HTERT RPE-1 (cell line): ENCODE measurements around the gene MAPK8IP2.
"Not testable (repeated sequence)": the region's sequence is repeated elsewhere in the genome, so short reads cannot be mapped to it uniquely, and the experiment has no call there.

Source experiments
- in situ Hi-C: fragments of 300-500 bp; cut with MboI; formaldehyde crosslinking; loops from 4 replicates; pipeline ENCODE4 v1.14.3; 2020; ENCODE audit warnings: low sequenced_read_pairs

Gene MAPK8IP2

DNA sequence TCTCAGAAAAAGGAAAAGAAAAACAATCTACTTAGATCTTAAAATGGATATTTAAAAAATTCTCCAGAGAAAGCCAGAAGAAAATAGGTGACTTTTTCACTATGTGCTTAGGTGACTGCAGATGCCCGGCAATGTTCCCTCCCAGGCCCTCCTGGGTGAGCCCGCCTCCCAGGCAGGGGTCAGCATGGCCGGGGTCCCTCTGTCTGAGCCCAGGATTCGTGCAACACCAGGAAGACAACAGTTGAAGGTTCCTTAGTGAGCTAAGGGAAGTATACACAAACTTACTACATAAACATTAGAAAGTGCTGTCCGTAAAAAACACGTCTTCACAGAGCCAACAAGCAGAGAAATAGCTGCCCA lies 11.6 kb downstream of the MAPK8IP2 start:
- in situ Hi-C loops: no loop called here

GRCh38 chr22:50612528-50613221 lies 12.1 kb downstream of the MAPK8IP2 start:
- in situ Hi-C loops: no loop called here

DNA sequence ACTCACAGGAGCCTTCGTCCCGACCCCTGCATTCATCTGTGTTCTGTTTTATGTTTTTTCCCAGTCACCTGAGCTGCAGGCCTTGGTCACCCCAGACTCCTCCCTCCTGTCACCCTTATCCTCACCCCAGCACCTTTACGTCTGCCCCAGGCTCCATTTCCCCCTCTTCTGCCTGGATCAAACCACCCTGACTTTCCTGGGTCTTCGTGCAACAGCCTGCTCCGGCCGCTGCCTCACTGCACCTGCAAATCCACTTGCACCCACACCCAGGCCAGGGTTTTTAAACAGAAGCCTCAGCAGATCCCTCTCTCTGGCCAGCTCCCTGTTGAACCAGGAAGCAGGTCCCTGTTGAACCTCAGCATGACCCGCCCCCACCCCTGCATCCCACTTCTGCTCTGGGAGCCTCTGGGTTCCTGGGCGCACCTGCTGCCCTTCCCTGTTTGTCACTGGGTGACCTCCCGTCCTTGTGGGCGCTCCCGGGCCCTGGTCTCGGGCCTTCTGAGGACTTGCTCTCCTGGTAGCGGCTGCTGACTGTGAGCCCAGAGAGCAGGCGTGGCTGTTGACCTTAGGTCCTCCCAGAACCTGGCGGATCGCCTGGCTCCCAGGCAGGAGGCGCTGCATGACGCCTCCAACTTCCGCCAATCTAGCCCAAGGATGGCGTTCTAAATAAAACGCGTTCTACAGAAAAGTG lies 12.8 kb downstream of the MAPK8IP2 start:
- in situ Hi-C loops: no loop called here

DNA sequence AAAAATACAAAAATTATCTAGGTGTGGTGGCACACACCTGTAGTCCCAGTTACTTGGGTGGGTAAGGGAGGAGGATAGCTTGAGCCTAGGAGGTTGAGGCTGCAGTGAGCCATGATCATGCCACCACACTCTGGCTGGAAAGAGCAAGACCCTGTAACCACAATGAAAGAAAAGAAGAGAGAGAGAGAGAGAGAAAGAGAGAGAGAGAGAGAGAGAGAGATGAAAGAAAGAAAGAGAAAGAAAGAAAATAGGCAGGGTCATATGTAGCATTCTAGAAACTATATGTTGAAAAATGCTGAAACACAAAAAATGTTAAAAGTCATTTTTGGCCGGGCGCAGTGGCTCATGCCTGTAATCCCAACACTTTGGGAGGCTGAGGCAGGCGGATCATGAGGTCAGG lies 13.7 kb downstream of the MAPK8IP2 start:
- in situ Hi-C loops: not testable (repeated sequence)

DNA sequence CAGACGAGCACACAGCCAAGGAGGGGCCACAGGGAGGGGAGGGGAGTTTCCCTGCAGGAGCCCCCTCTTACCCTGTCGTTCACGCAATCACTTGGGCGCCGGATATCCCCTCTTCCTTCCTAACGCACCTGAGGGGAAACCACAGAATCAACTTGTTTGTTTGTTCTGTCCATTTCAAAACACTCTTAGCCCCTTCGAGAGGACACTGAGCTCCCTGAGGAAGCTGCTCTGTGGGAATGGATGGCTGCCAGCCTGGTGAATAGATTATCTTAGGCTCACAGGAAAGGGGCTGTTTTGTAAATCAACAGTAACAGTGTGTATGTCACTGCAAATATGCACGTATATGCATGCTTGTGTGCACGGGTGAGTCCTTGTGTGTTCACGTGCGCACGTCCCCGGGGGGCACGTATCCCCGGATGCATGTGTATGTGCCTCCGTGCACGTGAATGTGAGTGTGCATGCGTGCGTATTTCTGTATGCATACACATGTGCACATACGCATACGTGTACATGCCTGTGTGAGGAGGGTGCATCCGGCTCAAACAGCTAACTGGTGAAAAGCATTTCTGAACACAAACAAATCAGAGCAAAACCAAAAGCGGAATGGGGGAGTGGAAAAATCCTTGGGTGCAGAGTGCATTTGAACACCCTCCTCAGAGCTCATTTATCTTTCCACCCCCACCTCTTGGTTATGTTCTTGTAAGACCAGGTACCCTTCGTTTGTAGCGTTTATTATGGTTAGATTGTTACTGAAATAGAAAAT lies 20.2 kb downstream of the MAPK8IP2 start:
- in situ Hi-C loops: no loop called here

DNA sequence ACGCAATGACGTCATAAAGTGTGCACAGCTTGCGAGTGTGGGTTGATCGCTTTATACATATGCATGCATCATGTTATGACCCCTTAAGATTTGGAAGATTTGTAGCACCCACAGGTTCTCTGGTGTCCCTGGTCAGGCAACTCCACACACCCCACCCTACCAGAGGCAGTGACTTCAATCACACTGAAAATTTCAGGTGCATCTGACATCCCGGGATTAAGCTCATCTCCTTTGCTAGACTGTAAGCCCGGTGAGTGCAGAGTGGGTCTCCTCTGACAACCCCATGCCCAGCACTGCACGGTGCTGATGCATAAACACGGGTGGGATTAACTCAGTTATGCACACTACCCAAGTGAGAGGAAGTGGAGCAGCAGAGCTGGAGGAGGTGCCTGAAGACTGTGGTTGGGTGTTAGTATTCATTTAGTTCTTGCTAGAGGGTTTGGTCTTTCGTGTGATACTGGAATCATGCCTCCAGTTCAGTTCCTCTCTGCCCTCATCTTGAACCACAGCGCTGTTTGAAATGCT lies 20.8 kb downstream of the MAPK8IP2 start:
- in situ Hi-C loops: no loop called here

- in situ Hi-C loops: no loop called here
These were observed 21.5 kb downstream of the MAPK8IP2 start for GRCh38 chr22:50621948-50622722.

- in situ Hi-C loops: no loop called here
These were observed 22.2 kb downstream of the MAPK8IP2 start for GRCh38 chr22:50622723-50623327.

DNA sequence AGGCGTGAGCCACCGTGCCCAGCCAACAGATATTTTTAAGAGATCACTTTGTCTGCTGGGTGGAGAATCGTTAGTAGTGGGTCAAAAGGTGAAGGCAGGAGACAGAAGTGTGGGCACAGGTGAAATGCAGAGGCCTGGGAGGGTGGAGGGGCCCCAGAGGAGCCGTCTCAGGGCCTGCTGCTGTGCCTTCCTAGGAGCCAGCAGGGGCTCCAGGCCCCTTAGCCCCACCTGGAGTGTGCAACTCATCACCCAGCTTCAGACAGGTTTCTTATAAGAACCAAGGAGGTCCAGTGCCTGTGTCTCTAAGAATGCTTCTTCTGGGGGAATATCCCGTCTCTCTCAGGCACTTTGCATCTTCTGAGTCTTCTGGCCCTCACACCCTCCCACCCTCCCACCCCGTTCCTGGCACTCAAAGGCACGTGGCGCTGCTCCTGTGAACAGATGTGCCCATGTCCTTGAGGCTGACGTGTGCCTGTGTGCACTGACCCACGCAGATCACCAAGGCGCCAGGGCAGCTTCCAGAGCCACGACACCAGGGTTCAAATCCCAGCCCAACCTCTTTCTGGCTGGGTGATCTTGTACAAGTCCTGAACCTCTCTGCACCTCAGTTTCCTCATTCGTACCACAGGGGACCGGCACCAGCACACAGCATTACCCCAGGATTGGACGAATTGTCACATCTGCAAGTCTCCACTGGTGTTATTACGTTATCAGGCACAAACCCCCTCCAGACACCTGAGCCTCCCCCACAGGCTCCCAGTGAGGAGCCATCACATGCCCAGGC lies 23.9 kb downstream of the MAPK8IP2 start:
- in situ Hi-C loops: no loop called here

GRCh38 chr22:50625131-50625567 lies 24.6 kb downstream of the MAPK8IP2 start:
- in situ Hi-C loops: no loop called here

GRCh38 chr22:50625568-50626313 lies 25.1 kb downstream of the MAPK8IP2 start:
- in situ Hi-C loops: no loop called here

DNA sequence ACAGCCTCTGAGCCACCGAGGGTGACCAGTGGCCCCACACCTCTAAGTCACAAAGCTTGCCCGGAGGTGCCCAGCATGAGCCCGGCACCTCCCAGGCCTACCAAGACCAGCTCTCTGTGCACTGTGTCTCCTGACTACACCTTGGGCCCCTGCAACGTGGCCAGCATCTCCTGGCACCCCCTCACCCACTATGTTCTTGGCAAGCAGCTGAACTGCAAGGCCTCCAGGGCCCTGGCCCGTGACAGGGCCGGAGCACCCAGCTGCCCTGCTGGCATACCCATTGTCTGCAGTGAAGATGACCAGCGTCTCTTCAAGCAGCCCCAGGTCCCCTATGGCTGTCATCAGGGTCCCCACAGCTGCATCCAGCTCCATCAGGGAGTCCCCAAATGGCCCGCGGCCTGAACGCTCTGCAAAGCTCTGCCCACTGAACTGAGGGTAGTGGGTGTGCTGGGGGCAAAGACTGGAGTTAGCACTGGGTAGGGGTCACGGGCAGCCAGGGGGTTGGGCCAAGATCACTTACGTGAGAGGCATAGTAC lies 25.8 kb downstream of the MAPK8IP2 start:
- in situ Hi-C loops: no loop called here

GRCh38 chr22:50626850-50627641 lies 26.5 kb downstream of the MAPK8IP2 start:
- in situ Hi-C loops: no loop called here

DNA sequence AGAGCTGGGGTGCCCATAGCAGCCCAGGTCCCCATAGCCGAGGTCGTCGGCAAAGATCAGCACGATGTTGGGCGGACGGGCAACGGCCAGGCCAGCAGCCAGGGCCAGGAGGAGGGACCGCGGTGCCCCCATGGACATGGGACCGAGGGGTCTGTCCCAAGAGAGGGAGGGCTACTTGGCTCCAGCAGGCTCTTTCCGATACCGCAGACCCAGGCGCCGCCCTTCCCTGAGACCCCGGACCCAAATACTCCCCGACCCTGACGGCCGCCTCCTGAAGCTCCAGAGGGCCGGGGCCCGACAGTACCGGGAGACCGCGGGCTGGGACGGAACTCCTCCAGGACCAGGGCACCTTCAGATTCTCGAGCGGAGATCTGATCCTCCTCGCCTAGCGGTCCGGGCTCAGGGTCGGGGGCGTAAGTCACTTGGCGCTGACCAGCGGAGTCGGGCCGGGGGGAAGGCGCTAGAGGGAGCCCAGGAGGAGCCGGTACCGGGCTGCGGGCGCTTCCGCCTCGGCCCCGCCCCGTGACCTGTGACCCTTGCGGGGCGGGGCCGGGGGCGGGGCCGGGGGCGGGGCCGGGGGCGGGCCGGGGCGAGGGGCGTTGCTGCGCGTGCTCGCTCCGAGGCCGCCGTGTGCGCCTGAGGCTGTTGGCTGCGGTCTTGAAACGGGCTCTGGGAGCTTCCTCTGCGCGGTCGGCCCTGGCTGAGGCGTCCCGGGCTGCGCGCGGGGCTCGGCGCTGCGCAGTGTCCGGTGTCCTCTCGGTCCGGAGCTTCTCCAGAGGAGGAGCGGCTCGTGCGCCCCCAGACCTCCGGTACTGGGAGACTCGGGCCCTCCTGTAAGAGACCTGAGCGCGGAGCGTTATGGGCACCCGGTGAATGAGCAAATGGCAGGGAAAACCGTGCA lies 27.3 kb downstream of the MAPK8IP2 start, which contains the start of gene ARSA:
Gene ARSA (minus strand): TSS at position 511 of the 901 bp plus-strand sequence. CDS start 373 bp downstream, at position 138.
- in situ Hi-C loops: no loop called here

GRCh38 chr22:50628543-50629134 lies 28.0 kb downstream of the MAPK8IP2 start:
- in situ Hi-C loops: no loop called here

DNA sequence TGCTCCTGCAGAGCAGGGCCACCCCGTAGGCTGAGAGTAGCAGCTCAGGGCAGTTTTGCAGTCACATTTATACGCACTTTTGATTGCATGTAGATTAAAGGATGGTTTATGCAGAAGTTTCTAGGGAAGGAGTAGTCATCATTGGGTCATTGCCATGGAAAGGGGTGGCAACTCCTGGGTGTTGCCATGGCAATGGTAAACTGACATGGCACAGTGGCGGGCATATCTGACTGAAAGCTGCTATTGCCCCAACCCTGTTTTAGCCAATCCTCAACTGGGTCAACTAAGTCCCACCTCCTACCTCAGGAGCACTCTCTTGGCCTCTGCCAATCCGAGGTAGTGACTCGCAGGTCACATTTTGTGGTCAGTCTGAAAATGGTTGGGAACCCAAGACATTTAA lies 29.8 kb downstream of the MAPK8IP2 start:
- in situ Hi-C loops: no loop called here
